ENCODE data around the gene GGTLC1. TPM values are rescaled to one million over a fixed set of nuclear protein-coding genes. Genes with fewer than 3 reads are reported as not detected.

GGTLC1 gene
- total RNA-seq, 1 experiment from 2014 or later = not detected

- POLR2A ChIA-PET (ENCODE audit: unreplicated experiment) = no interaction called here
Measured at GRCh38 chr20:23966927-23967615, 21.5 kb downstream of the GGTLC1 start.

DNA sequence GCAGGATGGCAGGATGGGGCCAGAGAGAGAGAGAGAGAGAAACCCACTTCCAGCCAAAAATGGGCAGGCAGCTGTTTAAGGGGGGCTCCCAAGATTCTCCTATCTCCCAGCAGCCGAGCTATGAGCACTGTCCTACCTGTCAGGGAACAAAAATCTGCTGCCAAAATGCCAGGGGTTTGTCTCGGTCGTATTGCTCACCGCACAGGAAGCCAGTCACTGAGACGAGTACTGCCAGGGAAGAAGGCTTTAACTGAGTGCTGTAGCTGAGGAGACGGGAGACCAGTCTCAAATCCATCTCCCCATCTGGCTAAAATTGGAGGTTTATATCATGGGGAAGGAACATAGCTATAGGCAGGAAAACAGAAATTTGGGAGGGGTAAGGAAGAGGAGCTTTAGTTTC, 22.3 kb downstream of the GGTLC1 start:
- no peaks in the 10 kb centered on the region for H3F3A ChIP-seq (ENCODE audit: low read length, unreplicated experiment)
- H3K36me3 ChIP-seq (ENCODE audit: low read depth, low read length) = no peaks in the 10 kb centered on the region
- peaks cover 40% of the 10 kb centered on the region for H3K9me3 ChIP-seq (ENCODE audit: low read length)
- CTCF ChIA-PET = no interaction called here
- H3K4me2 ChIP-seq (ENCODE audit: low read length) = no peak overlapping the region
- no peak overlapping the region for H2AFZ ChIP-seq (ENCODE audit: low read length)
- ATAC-seq (no peak), DNase-seq (no peak)
- H3K27me3 ChIP-seq (ENCODE audit: low read length) = no peaks in the 10 kb centered on the region
- no peaks in the 10 kb centered on the region for H4K20me1 ChIP-seq (ENCODE audit: low read length)
- intact Hi-C loops (cut with micrococcal nuclease) = no loop called here
- BruUV-seq (replicated peaks) = no TSS peak
- no peak overlapping the region for H3K9ac ChIP-seq (ENCODE audit: low read length)
- no peaks in the 10 kb centered on the region for H3K9me2 ChIP-seq (replicated peaks; ENCODE audit: low read length)
- TF ChIP-seq EZH2phosphoT487 (IDR thresholded peaks at IDR 0.05; ENCODE audit: borderline replicate concordance, low read length) = no peak
- no peaks in the 10 kb centered on the region for H3K79me2 ChIP-seq (ENCODE audit: low read length)
- no peak overlapping the region for H3K4me3 ChIP-seq (ENCODE audit: low read length)
- POLR2A ChIA-PET (ENCODE audit: unreplicated experiment) = no interaction called here
- no peak overlapping the region for H3K27ac ChIP-seq (ENCODE audit: low read length)
- H3K4me1 ChIP-seq (ENCODE audit: insufficient read depth, low read length) = no peaks in the 10 kb centered on the region

More at GRCh38 chr20:23966927-23967615, 21.5 kb downstream of the GGTLC1 start:
- Histone ChIP-seq H3K27me3 (ENCODE audit: low read length) (peaks cover 7% of the 10 kb centered on the region), H3K9me2 (replicated peaks; ENCODE audit: low read length) (no peaks in the 10 kb centered on the region), H3K4me1 (ENCODE audit: insufficient read depth, low read length) (no peaks in the 10 kb centered on the region), H3K4me2 (ENCODE audit: low read length) (no peak overlapping the region), H3K79me2 (ENCODE audit: low read length) (no peaks in the 10 kb centered on the region), H2AFZ (ENCODE audit: low read length) (no peak overlapping the region), H3K9ac (ENCODE audit: low read length) (no peak overlapping the region), H3K9me3 (ENCODE audit: low read length) (peaks cover 36% of the 10 kb centered on the region), H3K27ac (ENCODE audit: low read length) (no peak overlapping the region), H3F3A (ENCODE audit: low read length, unreplicated experiment) (no peaks in the 10 kb centered on the region), H3K4me3 (ENCODE audit: low read length) (no peak overlapping the region), H3K36me3 (ENCODE audit: low read depth, low read length) (no peaks in the 10 kb centered on the region), H4K20me1 (ENCODE audit: low read length) (no peaks in the 10 kb centered on the region)
- ATAC-seq = no peak
- BruUV-seq (replicated peaks) = no TSS peak
- CTCF ChIA-PET = no interaction called here
- no peak for TF ChIP-seq EZH2phosphoT487 (IDR thresholded peaks at IDR 0.05; ENCODE audit: borderline replicate concordance, low read length)
- TF ChIP-seq, protein P1, sequence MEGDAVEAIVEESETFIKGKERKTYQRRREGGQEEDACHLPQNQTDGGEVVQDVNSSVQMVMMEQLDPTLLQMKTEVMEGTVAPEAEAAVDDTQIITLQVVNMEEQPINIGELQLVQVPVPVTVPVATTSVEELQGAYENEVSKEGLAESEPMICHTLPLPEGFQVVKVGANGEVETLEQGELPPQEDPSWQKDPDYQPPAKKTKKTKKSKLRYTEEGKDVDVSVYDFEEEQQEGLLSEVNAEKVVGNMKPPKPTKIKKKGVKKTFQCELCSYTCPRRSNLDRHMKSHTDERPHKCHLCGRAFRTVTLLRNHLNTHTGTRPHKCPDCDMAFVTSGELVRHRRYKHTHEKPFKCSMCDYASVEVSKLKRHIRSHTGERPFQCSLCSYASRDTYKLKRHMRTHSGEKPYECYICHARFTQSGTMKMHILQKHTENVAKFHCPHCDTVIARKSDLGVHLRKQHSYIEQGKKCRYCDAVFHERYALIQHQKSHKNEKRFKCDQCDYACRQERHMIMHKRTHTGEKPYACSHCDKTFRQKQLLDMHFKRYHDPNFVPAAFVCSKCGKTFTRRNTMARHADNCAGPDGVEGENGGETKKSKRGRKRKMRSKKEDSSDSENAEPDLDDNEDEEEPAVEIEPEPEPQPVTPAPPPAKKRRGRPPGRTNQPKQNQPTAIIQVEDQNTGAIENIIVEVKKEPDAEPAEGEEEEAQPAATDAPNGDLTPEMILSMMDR (conservative IDR thresholded peaks at IDR 0.05; ENCODE audit: low read depth, low read length) = no peak
- TF ChIP-seq EZH2 (IDR thresholded peaks at IDR 0.05; ENCODE audit: low read length, unreplicated experiment) = no peak
- intact Hi-C loops (cut with micrococcal nuclease) = no loop called here
- no peak for DNase-seq

GRCh38 chr20:23963941-23964340, 24.6 kb downstream of the GGTLC1 start:
- Histone ChIP-seq H3K27me3 (ENCODE audit: low read length) (0 out of 2 replicates have a peak, but pooled peaks cover 4% of the 10 kb centered on the region), H3K9me3 (ENCODE audit: low read length) (peaks cover 42% of the 10 kb centered on the region), H2AFZ (ENCODE audit: low read length) (no peak overlapping the region), H3K4me2 (ENCODE audit: low read length) (no peak overlapping the region), H3K36me3 (ENCODE audit: low read depth, low read length) (no peaks in the 10 kb centered on the region), H3K9me2 (replicated peaks; ENCODE audit: low read length) (no peaks in the 10 kb centered on the region), H3K4me1 (ENCODE audit: insufficient read depth, low read length) (no peaks in the 10 kb centered on the region), H3K9ac (ENCODE audit: low read length) (no peak overlapping the region), H3K4me3 (ENCODE audit: low read length) (no peak overlapping the region), H4K20me1 (ENCODE audit: low read length) (no peaks in the 10 kb centered on the region), H3F3A (ENCODE audit: low read length, unreplicated experiment) (no peaks in the 10 kb centered on the region), H3K27ac (ENCODE audit: low read length) (no peak overlapping the region), H3K79me2 (ENCODE audit: low read length) (no peaks in the 10 kb centered on the region)
- POLR2A ChIA-PET (ENCODE audit: unreplicated experiment) = no interaction called here
- TF ChIP-seq EZH2 (IDR thresholded peaks at IDR 0.05; ENCODE audit: low read length, unreplicated experiment) (no peak), EZH2phosphoT487 (IDR thresholded peaks at IDR 0.05; ENCODE audit: borderline replicate concordance, low read length) (no peak)
- TF ChIP-seq, protein P1 (conservative IDR thresholded peaks at IDR 0.05; ENCODE audit: low read depth, low read length) = no peak
- intact Hi-C loops (cut with micrococcal nuclease) = no loop called here
- ATAC-seq (no peak), DNase-seq (no peak)
- CTCF ChIA-PET = no interaction called here
- no TSS peak for BruUV-seq (replicated peaks)
